GM13977 (cell line): ENCODE data around the gene CANT1.

ENCODE experiments used
- DNase-seq: peaks from one replicate; pipeline ENCODE4 v3.0.0; 2012; ENCODE audit warnings: low spot score
- CTCF ChIP-seq: IDR thresholded peaks from 2 replicates; pipeline ENCODE4 v1.5.1; 2012; ENCODE audit warnings: mild to moderate bottlenecking, control low read depth; ENCODE audit not compliant: insufficient read depth; ENCODE audit errors: extremely low read depth, missing control alignments
- in situ Hi-C: fragments of 300-500 bp; cut with MboI; formaldehyde crosslinking; loops from one replicate; pipeline ENCODE4 v1.12.0; 2022; ENCODE audit warnings: low sequenced_read_pairs, low pct_unique_long_range_greater_than_20kb, mixed read lengths, inconsistent platforms; ENCODE audit not compliant: unreplicated experiment

The CANT1 gene

GRCh38 chr17:79043931-79044320 lies 34.4 kb upstream of the CANT1 start:
- no peak for TF ChIP-seq CTCF
- DNase-seq, result no peak
- in situ Hi-C loops, result no loop called here

- no peak for TF ChIP-seq CTCF
- in situ Hi-C loops, result no loop called here
- no peak for DNase-seq
Observed at GRCh38 chr17:79043191-79043930, 33.8 kb upstream of the CANT1 start.

GRCh38 chr17:79042421-79043190 lies 33.0 kb upstream of the CANT1 start:
- DNase-seq, result peak; percentile 82
- in situ Hi-C loops, result no loop called here

GRCh38 chr17:79041723-79042420 lies 32.3 kb upstream of the CANT1 start:
- TF ChIP-seq CTCF, result no peak
- DNase-seq, result no peak
- in situ Hi-C loops, result no loop called here

More at GRCh38 chr17:79042421-79043190, 33.0 kb upstream of the CANT1 start:
- TF ChIP-seq CTCF, result peak; percentile 85

- TF ChIP-seq CTCF, result no peak
- no peak for DNase-seq
Observed at GRCh38 chr17:79041041-79041570, 31.5 kb upstream of the CANT1 start.

GRCh38 chr17:79039886-79040285 lies 30.3 kb upstream of the CANT1 start:
- in situ Hi-C loops, result no loop called here
- DNase-seq, result no peak
- TF ChIP-seq CTCF, result no peak

More at GRCh38 chr17:79041041-79041570, 31.5 kb upstream of the CANT1 start:
- in situ Hi-C loops, result no loop called here
